GM10248 (cell line): ENCODE data around the gene RAD51B.

Experiments used
- CTCF ChIA-PET: fragments of 300-600 bp; sonication (Branson Sonifier 250); formaldehyde crosslinking; extraction: SDS; loops from one replicate; lab custom pipeline; 2021; ENCODE audit warnings: antibody characterized with exemption; lab: Yijun Ruan, JAX
- POLR2A ChIA-PET: fragments of 350-650 bp; sonication (Branson Sonifier 250); formaldehyde crosslinking; extraction: SDS; loops from one replicate; lab custom pipeline; 2020; ENCODE audit warnings: antibody characterized with exemption; lab: Yijun Ruan, JAX
- DNase-seq: peaks from one replicate; pipeline ENCODE4 v3.0.0; 2012; ENCODE audit errors: extremely low spot score
- CTCF ChIP-seq: IDR thresholded peaks from 2 replicates; pipeline ENCODE4 v1.5.1; 2012; ENCODE audit warnings: mild to moderate bottlenecking, low read depth; ENCODE audit errors: extremely low read depth, missing control alignments, control extremely low read depth

RAD51B gene

DNA sequence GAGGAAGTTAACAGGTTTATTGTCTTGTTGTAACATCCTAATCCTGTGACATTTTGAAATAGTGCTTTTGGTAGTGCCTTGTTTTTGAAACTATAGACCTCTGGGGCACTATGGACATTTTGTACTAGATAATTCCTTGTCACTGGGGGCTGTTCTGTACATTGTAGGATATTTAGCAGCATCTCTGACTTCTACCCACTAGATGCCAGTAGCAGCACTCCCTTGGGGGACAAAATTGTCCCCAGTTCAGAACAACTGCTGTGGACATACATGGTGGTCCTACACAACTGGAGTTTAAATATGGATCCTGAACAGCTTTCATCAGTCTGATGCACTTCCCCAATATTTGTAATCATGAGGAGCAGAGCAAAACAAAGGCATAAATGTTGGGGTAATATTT is 264.7 kb downstream of the RAD51B start:
- TF ChIP-seq CTCF, result no peak
- CTCF ChIA-PET, result no interaction called here
- no peak for DNase-seq
- POLR2A ChIA-PET, result no interaction called here

DNA sequence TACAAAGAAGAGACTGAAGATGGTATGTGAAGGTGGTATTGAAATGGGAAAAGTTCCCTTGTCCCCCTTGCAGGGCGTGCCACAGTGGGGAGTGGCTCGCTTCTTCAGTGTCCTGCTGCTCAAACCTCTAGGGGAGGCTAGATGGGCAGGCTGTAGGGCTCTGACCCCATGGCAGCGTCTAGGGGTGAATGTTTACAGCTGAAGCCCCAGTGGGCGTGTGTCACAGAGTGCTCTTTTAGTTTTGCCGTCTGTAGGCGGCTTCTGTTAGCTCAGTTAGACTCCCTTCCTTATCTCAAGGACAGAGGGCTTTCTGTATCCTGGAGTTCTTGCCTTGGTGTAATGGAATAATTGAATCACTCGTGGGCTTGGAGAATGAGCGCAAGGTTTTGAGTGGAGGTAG is 266.2 kb downstream of the RAD51B start:
- CTCF ChIA-PET, result interaction anchor here (1.0 to 1.3 kb wide), 2 partner anchors 9 to 10 kb away, joined by 3 read pairs; no protein-coding TSS in a partner anchor
- no peak for TF ChIP-seq CTCF
- DNase-seq, result no peak
- POLR2A ChIA-PET, result no interaction called here

GRCh38 chr14:68088451-68088854 is 268.9 kb downstream of the RAD51B start:
- CTCF ChIA-PET, result interaction anchor here (1.0 to 3.6 kb wide), 4 partner anchors 8 to 188 kb away, joined by 3 to 10 read pairs (median 4); no protein-coding TSS in a partner anchor
- no peak for DNase-seq
- no peak for TF ChIP-seq CTCF
- POLR2A ChIA-PET, result interaction anchor here (0.7 kb wide), 1 partner anchor 28 kb away, joined by 8 read pairs; no protein-coding TSS in a partner anchor

- ChIA-PET CTCF (interaction anchor here (1.2 to 3.6 kb wide), 4 partner anchors 9 to 189 kb away, joined by 3 to 10 read pairs (median 6); no protein-coding TSS in a partner anchor), POLR2A (interaction anchor here (0.7 kb wide), 1 partner anchor 29 kb away, joined by 8 read pairs; no protein-coding TSS in a partner anchor)
- TF ChIP-seq CTCF, result no peak
- DNase-seq, result no peak
These were observed 269.7 kb downstream of the RAD51B start for GRCh38 chr14:68089146-68089731.

DNA sequence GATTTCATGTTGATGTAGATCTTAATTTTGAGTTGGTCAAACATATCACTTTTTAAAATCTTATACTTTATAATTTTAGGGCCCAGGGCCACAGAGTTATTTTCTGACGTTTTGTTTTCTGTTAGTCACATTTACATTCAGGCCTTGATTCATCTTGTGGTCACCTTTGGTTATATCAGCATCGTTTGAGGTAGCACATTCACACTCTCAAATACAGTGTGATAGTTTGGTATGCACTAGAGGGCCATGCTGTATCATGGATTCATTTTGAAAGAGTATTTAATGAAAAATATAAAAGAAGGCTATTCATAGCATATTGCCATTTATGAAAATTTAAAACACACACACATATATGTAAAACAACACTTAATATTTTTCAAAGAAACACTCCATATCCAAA is 274.6 kb downstream of the RAD51B start:
- CTCF ChIA-PET, result interaction anchor here (0.7 kb wide), 1 partner anchor 9 kb away, joined by 3 read pairs; no protein-coding TSS in a partner anchor
- DNase-seq, result no peak
- POLR2A ChIA-PET, result no interaction called here
- no peak for TF ChIP-seq CTCF

- POLR2A ChIA-PET, result no interaction called here
- no peak for DNase-seq
- CTCF ChIA-PET, result interaction anchor here (0.7 kb wide), 1 partner anchor 10 kb away, joined by 3 read pairs; no protein-coding TSS in a partner anchor
- no peak for TF ChIP-seq CTCF
These were observed 275.2 kb downstream of the RAD51B start for GRCh38 chr14:68094752-68095151.
